HEK293 (cell line): ENCODE results near the gene LILRB3.

Experiments
- EGR2 ChIP-seq: fragments of 450-650 bp; formaldehyde crosslinking; IDR thresholded peaks from 2 replicates; pipeline ENCODE4 v1.5.1; 2016; ENCODE audit warnings: low read depth, missing biosample characterization, missing genetic modification characterization
- GLI4 ChIP-seq: fragments of 450-650 bp; formaldehyde crosslinking; IDR thresholded peaks from 2 replicates; pipeline ENCODE4 v1.5.1; 2016; ENCODE audit warnings: missing biosample characterization, missing genetic modification characterization
- GLIS1 ChIP-seq: fragments of 450-650 bp; formaldehyde crosslinking; IDR thresholded peaks from 2 replicates; pipeline ENCODE4 v1.5.1; 2016; ENCODE audit warnings: missing biosample characterization, missing genetic modification characterization
- GLIS2 ChIP-seq: fragments of 450-650 bp; formaldehyde crosslinking; IDR thresholded peaks from 2 replicates; pipeline ENCODE4 v1.5.1; 2016; ENCODE audit warnings: missing biosample characterization, missing genetic modification characterization
- KLF1 ChIP-seq: fragments of 450-650 bp; formaldehyde crosslinking; IDR thresholded peaks from 2 replicates; pipeline ENCODE4 v1.5.1; 2016; ENCODE audit warnings: missing biosample characterization, missing genetic modification characterization
- KLF10 ChIP-seq: fragments of 450-650 bp; IDR thresholded peaks from 2 replicates; pipeline ENCODE4 v1.5.1; 2018; ENCODE audit warnings: missing biosample characterization, mild to moderate bottlenecking, missing genetic modification characterization
- KLF8 ChIP-seq: fragments of 450-650 bp; formaldehyde crosslinking; IDR thresholded peaks from 2 replicates; pipeline ENCODE4 v1.5.1; 2016; ENCODE audit warnings: missing biosample characterization, missing genetic modification characterization
- KLF9 ChIP-seq: fragments of 450-650 bp; formaldehyde crosslinking; IDR thresholded peaks from 2 replicates; pipeline ENCODE4 v1.5.1; 2016; ENCODE audit warnings: missing biosample characterization, missing genetic modification characterization, low read depth
- WT1 ChIP-seq: fragments of 450-650 bp; formaldehyde crosslinking; IDR thresholded peaks from 2 replicates; pipeline ENCODE4 v1.5.1; 2016; ENCODE audit warnings: missing biosample characterization, missing genetic modification characterization
- YY2 ChIP-seq: fragments of 450-650 bp; formaldehyde crosslinking; IDR thresholded peaks from 2 replicates; pipeline ENCODE4 v1.5.1; 2016; ENCODE audit warnings: missing biosample characterization, missing genetic modification characterization
- ZEB2 ChIP-seq: fragments of 450-650 bp; formaldehyde crosslinking; IDR thresholded peaks from 2 replicates; pipeline ENCODE4 v1.5.1; 2016; ENCODE audit warnings: missing biosample characterization, missing genetic modification characterization
- ZIC2 ChIP-seq: fragments of 450-650 bp; formaldehyde crosslinking; IDR thresholded peaks from 2 replicates; pipeline ENCODE4 v1.5.1; 2016; ENCODE audit warnings: missing biosample characterization, missing genetic modification characterization
- ZNF10 ChIP-seq: fragments of 450-650 bp; formaldehyde crosslinking; IDR thresholded peaks from 2 replicates; pipeline ENCODE4 v1.5.1; 2017; ENCODE audit warnings: missing biosample characterization, missing genetic modification characterization
- ZNF112 ChIP-seq: fragments of 450-650 bp; formaldehyde crosslinking; IDR thresholded peaks from 2 replicates; pipeline ENCODE4 v1.5.0; 2017; ENCODE audit warnings: missing biosample characterization, missing genetic modification characterization
- ZNF202 ChIP-seq: fragments of 450-650 bp; formaldehyde crosslinking; IDR thresholded peaks from 2 replicates; pipeline ENCODE4 v1.5.1; 2016; ENCODE audit warnings: missing biosample characterization, missing genetic modification characterization, borderline replicate concordance
- ZNF510 ChIP-seq: fragments of 450-650 bp; formaldehyde crosslinking; IDR thresholded peaks from 2 replicates; pipeline ENCODE4 v1.5.1; 2018; ENCODE audit warnings: mild to moderate bottlenecking, missing genetic modification characterization, missing biosample characterization; ENCODE audit not compliant: insufficient replicate concordance
- ZNF548 ChIP-seq: fragments of 450-650 bp; formaldehyde crosslinking; IDR thresholded peaks from 2 replicates; pipeline ENCODE4 v1.5.1; 2016; ENCODE audit warnings: missing biosample characterization, missing genetic modification characterization
- ZNF549 ChIP-seq: fragments of 450-650 bp; IDR thresholded peaks from 2 replicates; pipeline ENCODE4 v1.5.1; 2018; ENCODE audit warnings: missing biosample characterization, missing genetic modification characterization, mild to moderate bottlenecking, inconsistent platforms, moderate library complexity
- ZNF600 ChIP-seq: fragments of 450-650 bp; formaldehyde crosslinking; IDR thresholded peaks from 2 replicates; pipeline ENCODE4 v1.5.1; 2016; ENCODE audit warnings: missing biosample characterization, missing genetic modification characterization
- ZNF621 ChIP-seq: fragments of 450-650 bp; formaldehyde crosslinking; IDR thresholded peaks from 2 replicates; pipeline ENCODE4 v1.5.1; 2017; ENCODE audit warnings: missing biosample characterization, missing genetic modification characterization
- ZNF624 ChIP-seq: fragments of 450-650 bp; formaldehyde crosslinking; IDR thresholded peaks from 2 replicates; pipeline ENCODE4 v1.5.1; 2017; ENCODE audit warnings: missing biosample characterization, missing genetic modification characterization
- ZNF776 ChIP-seq: fragments of 450-650 bp; formaldehyde crosslinking; IDR thresholded peaks from 2 replicates; pipeline ENCODE4 v1.5.0; 2017; ENCODE audit warnings: missing biosample characterization, missing genetic modification characterization, borderline replicate concordance
- ZNF785 ChIP-seq: fragments of 450-650 bp; formaldehyde crosslinking; IDR thresholded peaks from 2 replicates; pipeline ENCODE4 v1.5.1; 2016; ENCODE audit warnings: missing biosample characterization, missing genetic modification characterization
- ZNF830 ChIP-seq: fragments of 450-650 bp; IDR thresholded peaks from 2 replicates; pipeline ENCODE4 v1.5.0; 2018; ENCODE audit warnings: missing biosample characterization, missing genetic modification characterization, low read depth, mild to moderate bottlenecking, moderate library complexity
- ZSCAN16 ChIP-seq: fragments of 450-650 bp; formaldehyde crosslinking; IDR thresholded peaks from 2 replicates; pipeline ENCODE4 v1.5.1; 2016; ENCODE audit warnings: missing biosample characterization, missing genetic modification characterization
- ZXDB ChIP-seq: fragments of 450-650 bp; formaldehyde crosslinking; IDR thresholded peaks from 2 replicates; pipeline ENCODE4 v1.5.1; 2016; ENCODE audit warnings: missing biosample characterization, missing genetic modification characterization
- TF ChIP-seq, protein P1 (sequence below): fragments of 450-650 bp; formaldehyde crosslinking; IDR thresholded peaks from 2 replicates; pipeline ENCODE4 v1.5.1; 2016; ENCODE audit warnings: missing biosample characterization, missing genetic modification characterization
- TF ChIP-seq, protein P2 (sequence below): fragments of 450-650 bp; formaldehyde crosslinking; IDR thresholded peaks from 2 replicates; pipeline ENCODE4 v1.5.1; 2016; ENCODE audit warnings: missing biosample characterization, missing genetic modification characterization
- TF ChIP-seq, protein P3 (sequence below): fragments of 450-650 bp; formaldehyde crosslinking; IDR thresholded peaks from 2 replicates; pipeline ENCODE4 v1.5.1; 2017; ENCODE audit warnings: missing biosample characterization, missing genetic modification characterization
- TF ChIP-seq, protein P4 (sequence below): fragments of 450-650 bp; formaldehyde crosslinking; IDR thresholded peaks from 2 replicates; pipeline ENCODE4 v1.5.1; 2016; ENCODE audit warnings: missing biosample characterization, missing genetic modification characterization
- TF ChIP-seq, protein P5 (sequence below): fragments of 450-650 bp; formaldehyde crosslinking; IDR thresholded peaks from 2 replicates; pipeline ENCODE4 v1.5.1; 2016; ENCODE audit warnings: missing biosample characterization, missing genetic modification characterization
- TF ChIP-seq, protein P6 (sequence below): fragments of 450-650 bp; formaldehyde crosslinking; IDR thresholded peaks from 2 replicates; pipeline ENCODE4 v1.5.1; 2017; ENCODE audit warnings: missing biosample characterization, mild to moderate bottlenecking, missing genetic modification characterization, moderate library complexity

LILRB3 gene

DNA sequence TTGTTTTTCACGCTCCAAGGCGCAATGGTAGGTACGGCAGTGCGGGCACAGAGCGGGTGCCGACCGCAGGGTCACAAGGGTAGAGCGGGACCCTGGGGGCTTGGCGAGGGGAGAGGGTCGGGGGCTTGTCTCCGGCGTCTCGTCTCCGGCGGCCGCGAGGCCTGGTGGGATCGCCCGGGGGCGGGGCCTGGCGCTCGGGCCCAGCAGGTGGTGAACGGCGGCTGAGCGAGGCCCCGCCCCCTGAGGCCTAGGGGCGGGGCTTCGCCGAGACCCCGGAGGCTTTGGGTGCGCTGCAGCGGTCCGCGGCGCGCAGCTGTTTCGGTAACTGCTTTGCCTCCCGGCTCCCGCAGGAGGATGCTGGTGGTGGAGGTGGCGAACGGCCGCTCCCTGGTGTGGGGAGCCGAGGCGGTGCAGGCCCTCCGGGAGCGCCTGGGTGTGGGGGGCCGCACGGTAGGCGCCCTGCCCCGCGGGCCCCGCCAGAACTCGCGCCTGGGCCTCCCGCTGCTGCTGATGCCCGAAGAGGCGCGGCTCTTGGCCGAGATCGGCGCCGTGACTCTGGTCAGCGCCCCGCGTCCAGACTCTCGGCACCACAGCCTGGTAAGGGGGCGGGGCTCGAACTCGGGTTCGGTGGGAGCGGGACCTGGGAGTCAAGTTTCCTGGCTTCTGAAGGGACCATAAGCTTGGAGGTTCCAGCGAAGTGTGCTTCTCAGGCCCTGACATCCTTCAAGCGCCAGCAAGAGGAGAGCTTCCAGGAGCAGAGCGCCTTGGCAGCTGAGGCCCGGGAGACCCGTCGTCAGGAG is 31.6 kb downstream of the LILRB3 start, which contains the start of gene TSEN34 (continued):
- no peak for TF ChIP-seq ZNF830 (tag by site-specific recombination)
- TF ChIP-seq YY2 (tag by site-specific recombination): no peak
- no peak for TF ChIP-seq ZNF621
- TF ChIP-seq ZNF548 (tag by site-specific recombination): no peak
- TF ChIP-seq, protein P1, sequence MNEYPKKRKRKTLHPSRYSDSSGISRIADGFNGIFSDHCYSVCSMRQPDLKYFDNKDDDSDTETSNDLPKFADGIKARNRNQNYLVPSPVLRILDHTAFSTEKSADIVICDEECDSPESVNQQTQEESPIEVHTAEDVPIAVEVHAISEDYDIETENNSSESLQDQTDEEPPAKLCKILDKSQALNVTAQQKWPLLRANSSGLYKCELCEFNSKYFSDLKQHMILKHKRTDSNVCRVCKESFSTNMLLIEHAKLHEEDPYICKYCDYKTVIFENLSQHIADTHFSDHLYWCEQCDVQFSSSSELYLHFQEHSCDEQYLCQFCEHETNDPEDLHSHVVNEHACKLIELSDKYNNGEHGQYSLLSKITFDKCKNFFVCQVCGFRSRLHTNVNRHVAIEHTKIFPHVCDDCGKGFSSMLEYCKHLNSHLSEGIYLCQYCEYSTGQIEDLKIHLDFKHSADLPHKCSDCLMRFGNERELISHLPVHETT (tag by site-specific recombination): no peak
- no peak for TF ChIP-seq ZNF776 (tag by site-specific recombination)
- no peak for TF ChIP-seq ZSCAN16
- peak; percentile 99 for TF ChIP-seq KLF9
- TF ChIP-seq GLI4 (tag by site-specific recombination): no peak
- TF ChIP-seq, protein P2, sequence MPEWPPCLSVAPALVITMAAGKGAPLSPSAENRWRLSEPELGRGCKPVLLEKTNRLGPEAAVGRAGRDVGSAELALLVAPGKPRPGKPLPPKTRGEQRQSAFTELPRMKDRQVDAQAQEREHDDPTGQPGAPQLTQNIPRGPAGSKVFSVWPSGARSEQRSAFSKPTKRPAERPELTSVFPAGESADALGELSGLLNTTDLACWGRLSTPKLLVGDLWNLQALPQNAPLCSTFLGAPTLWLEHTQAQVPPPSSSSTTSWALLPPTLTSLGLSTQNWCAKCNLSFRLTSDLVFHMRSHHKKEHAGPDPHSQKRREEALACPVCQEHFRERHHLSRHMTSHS: no peak
- 0 out of 2 replicates have a peak, but pooled peaks have one; percentile 65 for TF ChIP-seq ZXDB (tag by site-specific recombination)
- 0 out of 2 replicates have a peak, but pooled peaks have one; percentile 61 for TF ChIP-seq KLF1 (tag by site-specific recombination)
- peak; percentile 72; the same call in 1 of the 2 replicates for TF ChIP-seq ZNF600 (tag by site-specific recombination)
- TF ChIP-seq, protein P3, sequence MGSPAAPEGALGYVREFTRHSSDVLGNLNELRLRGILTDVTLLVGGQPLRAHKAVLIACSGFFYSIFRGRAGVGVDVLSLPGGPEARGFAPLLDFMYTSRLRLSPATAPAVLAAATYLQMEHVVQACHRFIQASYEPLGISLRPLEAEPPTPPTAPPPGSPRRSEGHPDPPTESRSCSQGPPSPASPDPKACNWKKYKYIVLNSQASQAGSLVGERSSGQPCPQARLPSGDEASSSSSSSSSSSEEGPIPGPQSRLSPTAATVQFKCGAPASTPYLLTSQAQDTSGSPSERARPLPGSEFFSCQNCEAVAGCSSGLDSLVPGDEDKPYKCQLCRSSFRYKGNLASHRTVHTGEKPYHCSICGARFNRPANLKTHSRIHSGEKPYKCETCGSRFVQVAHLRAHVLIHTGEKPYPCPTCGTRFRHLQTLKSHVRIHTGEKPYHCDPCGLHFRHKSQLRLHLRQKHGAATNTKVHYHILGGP: no peak
- peak; percentile 89 for TF ChIP-seq GLIS1
- no peak for TF ChIP-seq ZNF510 (tag by site-specific recombination)
- TF ChIP-seq, protein P4, sequence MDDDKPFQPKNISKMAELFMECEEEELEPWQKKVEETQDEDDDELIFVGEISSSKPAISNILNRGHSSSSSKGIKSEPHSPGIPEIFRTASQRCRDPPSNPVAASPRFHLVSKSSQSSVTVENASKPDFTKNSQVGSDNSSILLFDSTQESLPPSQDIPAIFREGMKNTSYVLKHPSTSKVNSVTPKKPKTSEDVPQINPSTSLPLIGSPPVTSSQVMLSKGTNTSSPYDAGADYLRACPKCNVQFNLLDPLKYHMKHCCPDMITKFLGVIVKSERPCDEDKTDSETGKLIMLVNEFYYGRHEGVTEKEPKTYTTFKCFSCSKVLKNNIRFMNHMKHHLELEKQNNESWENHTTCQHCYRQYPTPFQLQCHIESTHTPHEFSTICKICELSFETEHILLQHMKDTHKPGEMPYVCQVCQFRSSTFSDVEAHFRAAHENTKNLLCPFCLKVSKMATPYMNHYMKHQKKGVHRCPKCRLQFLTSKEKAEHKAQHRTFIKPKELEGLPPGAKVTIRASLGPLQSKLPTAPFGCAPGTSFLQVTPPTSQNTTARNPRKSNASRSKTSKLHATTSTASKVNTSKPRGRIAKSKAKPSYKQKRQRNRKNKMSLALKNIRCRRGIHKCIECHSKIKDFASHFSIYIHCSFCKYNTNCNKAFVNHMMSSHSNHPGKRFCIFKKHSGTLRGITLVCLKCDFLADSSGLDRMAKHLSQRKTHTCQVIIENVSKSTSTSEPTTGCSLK (tag by site-specific recombination): no peak
- no peak for TF ChIP-seq ZNF624 (tag by site-specific recombination)
- peak; percentile 91 for TF ChIP-seq ZIC2 (tag by site-specific recombination)
- TF ChIP-seq, protein P5, sequence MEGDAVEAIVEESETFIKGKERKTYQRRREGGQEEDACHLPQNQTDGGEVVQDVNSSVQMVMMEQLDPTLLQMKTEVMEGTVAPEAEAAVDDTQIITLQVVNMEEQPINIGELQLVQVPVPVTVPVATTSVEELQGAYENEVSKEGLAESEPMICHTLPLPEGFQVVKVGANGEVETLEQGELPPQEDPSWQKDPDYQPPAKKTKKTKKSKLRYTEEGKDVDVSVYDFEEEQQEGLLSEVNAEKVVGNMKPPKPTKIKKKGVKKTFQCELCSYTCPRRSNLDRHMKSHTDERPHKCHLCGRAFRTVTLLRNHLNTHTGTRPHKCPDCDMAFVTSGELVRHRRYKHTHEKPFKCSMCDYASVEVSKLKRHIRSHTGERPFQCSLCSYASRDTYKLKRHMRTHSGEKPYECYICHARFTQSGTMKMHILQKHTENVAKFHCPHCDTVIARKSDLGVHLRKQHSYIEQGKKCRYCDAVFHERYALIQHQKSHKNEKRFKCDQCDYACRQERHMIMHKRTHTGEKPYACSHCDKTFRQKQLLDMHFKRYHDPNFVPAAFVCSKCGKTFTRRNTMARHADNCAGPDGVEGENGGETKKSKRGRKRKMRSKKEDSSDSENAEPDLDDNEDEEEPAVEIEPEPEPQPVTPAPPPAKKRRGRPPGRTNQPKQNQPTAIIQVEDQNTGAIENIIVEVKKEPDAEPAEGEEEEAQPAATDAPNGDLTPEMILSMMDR (tag by site-specific recombination): no peak
- TF ChIP-seq KLF8: peak; percentile 83; the same call in 1 of the 2 replicates
- TF ChIP-seq ZNF549 (tag by site-specific recombination): no peak
- no peak for TF ChIP-seq ZNF112
- TF ChIP-seq ZEB2 (tag by site-specific recombination): 0 out of 2 replicates have a peak, but pooled peaks have one; percentile 43
- peak; percentile 88 for TF ChIP-seq KLF10 (tag by site-specific recombination)
- no peak for TF ChIP-seq WT1 (tag by site-specific recombination)
- no peak for TF ChIP-seq ZNF202 (tag by site-specific recombination)
- TF ChIP-seq, protein P6, sequence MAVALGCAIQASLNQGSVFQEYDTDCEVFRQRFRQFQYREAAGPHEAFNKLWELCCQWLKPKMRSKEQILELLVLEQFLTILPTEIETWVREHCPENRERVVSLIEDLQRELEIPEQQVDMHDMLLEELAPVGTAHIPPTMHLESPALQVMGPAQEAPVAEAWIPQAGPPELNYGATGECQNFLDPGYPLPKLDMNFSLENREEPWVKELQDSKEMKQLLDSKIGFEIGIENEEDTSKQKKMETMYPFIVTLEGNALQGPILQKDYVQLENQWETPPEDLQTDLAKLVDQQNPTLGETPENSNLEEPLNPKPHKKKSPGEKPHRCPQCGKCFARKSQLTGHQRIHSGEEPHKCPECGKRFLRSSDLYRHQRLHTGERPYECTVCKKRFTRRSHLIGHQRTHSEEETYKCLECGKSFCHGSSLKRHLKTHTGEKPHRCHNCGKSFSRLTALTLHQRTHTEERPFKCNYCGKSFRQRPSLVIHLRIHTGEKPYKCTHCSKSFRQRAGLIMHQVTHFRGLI: 0 out of 2 replicates have a peak, but pooled peaks have one; percentile 18
- TF ChIP-seq EGR2 (tag by site-specific recombination): peak; percentile 52; the same call in 1 of the 2 replicates
- no peak for TF ChIP-seq ZNF785
- TF ChIP-seq GLIS2 (tag by site-specific recombination): peak; percentile 75; the same call in 1 of the 2 replicates
- TF ChIP-seq ZNF10 (tag by site-specific recombination): peak; percentile 52; the same call in 1 of the 2 replicates
